Ammon's horn (tissue), 1 donor: ENCODE data around the gene KLHL12.
"Not testable (repeated sequence)": the region's sequence is repeated elsewhere in the genome, so short reads cannot be mapped to it uniquely, and the experiment has no call there.

ENCODE experiments used
- DNase-seq: peaks from one replicate; pipeline ENCODE4 v3.0.0-alpha.2; 2016; ENCODE audit warnings: low spot score

KLHL12 gene

DNA sequence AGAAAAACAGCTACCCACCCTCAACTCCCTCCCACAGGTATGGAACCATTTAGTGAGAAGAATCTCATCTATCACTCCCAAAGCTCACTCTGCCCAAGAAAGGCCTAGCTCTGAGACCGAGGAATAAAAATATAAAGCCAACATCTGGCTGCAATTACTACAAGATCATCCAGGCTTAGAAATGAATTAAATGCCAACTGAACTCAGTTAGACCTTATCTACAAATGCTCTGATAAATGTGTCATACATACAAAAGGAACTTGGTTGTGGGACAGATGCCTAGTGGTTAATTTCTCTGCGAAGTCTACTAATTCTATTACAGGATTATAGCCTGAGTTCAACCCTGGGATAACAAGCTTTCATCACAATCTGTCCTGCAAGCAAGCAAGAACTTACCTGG, 24.4 kb upstream of the KLHL12 start:
- no peak for DNase-seq

DNA sequence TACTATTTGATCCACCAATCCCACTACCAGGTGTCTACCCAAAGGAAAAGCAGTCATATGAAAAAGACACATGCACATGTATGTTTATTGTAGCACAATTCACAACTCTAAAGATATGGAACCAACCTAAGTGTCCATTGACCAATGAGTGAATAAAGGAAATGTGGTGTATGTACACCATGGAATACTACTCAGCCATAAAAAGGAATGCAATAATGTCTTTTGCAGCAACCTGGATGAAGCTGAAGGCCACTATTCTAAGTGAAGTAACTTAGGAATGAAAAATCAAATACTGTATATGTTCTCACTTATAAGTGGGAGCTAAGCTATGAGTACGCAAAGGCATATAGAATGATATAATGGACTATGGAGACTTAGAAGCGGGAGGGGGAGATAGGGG, 18.4 kb upstream of the KLHL12 start:
- no peak for DNase-seq

DNA sequence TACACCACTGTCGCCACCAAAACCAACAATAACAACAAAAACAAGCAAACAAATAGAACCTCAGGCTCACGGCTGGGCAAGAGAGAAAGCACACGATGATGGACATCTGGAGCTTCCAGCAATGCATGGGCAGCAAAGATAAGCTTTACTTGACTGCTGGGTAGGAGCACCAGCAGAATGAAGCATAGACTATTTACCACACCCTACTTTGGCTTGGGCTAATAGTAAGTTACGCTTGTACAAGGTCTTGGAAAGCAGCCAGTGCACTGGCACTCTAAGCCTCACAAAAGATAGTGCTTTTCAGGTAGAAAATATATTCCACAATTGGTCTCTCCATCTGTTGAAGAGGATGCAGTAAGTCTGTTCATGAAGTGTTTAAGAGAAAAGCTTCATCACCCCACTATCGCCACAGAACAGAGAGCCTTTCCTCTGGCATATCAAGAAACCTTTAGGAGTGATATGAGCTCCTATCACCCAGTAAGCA, 17.4 kb upstream of the KLHL12 start:
- DNase-seq = no peak

DNA sequence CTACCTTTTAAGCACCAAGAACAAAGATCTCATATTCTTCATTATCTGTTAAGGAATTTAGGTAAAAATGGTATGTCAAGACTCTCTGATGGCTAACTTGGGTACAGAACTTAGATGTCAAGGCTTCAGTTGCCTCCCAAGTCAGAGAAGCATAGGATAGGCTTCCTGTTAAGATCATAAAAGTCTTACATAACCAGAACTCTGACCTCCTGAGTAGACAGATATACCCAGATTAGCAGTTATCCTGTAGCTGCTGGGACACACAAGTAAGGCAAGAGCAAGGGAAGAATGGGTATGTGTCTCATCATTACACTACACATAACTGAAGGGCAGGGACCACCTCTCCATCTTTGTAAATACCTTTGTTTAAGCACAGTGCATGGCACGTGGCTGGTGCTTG, 15.4 kb upstream of the KLHL12 start:
- no peak for DNase-seq

GRCh38 chr1:202941372-202941771, 14.3 kb upstream of the KLHL12 start:
- no peak for DNase-seq

- DNase-seq = no peak
These were observed 13.5 kb upstream of the KLHL12 start for GRCh38 chr1:202940561-202940960.

GRCh38 chr1:202938287-202938925, 11.4 kb upstream of the KLHL12 start:
- DNase-seq = no peak

DNA sequence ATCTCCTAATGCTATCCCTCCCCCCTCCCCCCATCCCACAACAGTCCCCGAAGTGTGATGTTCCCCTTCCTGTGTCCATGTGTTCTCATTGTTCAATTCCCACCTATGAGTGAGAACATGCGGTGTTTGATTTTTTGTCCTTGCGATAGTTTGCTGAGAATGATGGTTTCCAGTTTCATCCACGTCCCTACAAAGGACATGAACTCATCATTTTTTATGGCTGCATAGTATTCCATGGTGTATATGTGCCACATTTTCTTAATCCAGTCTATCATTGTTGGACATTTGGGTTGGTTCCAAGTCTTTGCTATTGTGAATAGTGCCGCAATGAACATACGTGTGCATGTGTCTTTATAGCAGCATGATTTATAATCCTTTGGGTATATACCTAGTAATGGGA, 9.4 kb upstream of the KLHL12 start:
- not testable (repeated sequence) for DNase-seq

DNA sequence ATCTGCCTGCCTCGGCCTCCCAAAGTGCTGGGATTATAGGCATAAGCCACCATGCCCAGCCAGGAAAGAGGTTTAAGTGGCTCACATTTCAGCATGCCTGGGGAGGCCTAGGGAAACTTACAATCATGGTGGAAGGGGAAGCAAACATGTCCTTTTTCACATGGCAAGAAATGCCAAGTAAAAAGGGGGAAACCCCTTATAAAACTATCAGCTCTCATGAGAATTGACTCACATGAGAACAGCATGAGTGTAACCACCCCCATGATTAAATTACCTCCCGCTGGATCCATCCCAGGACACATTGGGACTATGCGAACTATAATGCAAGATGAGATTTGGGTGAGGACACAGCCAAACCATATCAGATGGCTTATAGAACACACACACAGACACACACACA, 8.8 kb upstream of the KLHL12 start:
- no peak for DNase-seq

GRCh38 chr1:202934755-202935154, 7.7 kb upstream of the KLHL12 start:
- no peak for DNase-seq

GRCh38 chr1:202932476-202932875, 5.4 kb upstream of the KLHL12 start:
- DNase-seq = no peak

- DNase-seq = no peak
These were observed 3.5 kb downstream of the KLHL12 start for GRCh38 chr1:202923533-202923932.

GRCh38 chr1:202919615-202920014, 7.4 kb downstream of the KLHL12 start:
- DNase-seq = no peak

DNA sequence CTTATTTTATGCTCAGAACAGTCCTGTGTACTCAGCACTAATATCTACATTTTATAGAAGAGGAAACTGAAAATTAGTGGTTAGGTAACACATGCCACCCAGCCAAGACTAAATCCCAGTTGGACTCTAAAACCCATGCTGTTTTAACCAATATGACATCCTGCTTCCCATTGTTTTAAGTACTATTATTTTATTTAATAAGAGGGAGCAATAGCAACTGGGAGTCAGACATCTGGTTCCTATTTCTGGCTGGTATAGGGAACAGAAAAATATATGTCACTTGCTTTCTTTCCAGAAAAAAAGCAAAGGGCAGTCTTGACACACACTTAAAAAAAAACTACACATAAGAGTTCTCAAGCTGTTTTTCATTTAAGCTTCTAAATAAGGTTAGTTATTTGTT, 11.9 kb downstream of the KLHL12 start:
- DNase-seq = no peak

- not testable (repeated sequence) for DNase-seq
These were observed 14.6 kb downstream of the KLHL12 start for GRCh38 chr1:202912476-202912875.

DNA sequence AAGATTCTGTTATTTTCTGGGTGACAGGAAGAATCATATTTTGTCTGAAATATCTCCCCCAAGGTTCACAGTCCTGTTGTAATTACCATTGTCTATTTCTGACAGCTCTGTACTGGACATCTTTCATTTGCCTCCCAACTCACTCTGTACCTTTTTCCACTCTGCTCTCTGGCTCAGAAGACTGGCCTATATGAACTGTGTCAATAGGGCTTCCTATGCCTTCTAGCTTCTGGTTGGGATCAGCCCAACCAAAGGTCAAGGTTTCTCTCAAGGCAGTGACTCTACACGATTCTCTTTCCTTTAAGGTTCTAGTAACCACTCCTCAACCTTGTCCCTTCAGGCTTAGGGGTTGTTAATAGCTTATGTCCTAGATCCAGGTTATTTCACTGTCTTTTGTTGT, 17.5 kb downstream of the KLHL12 start:
- no peak for DNase-seq

GRCh38 chr1:202908998-202909397, 18.0 kb downstream of the KLHL12 start:
- no peak for DNase-seq

GRCh38 chr1:202905331-202905730, 21.7 kb downstream of the KLHL12 start:
- no peak for DNase-seq

DNA sequence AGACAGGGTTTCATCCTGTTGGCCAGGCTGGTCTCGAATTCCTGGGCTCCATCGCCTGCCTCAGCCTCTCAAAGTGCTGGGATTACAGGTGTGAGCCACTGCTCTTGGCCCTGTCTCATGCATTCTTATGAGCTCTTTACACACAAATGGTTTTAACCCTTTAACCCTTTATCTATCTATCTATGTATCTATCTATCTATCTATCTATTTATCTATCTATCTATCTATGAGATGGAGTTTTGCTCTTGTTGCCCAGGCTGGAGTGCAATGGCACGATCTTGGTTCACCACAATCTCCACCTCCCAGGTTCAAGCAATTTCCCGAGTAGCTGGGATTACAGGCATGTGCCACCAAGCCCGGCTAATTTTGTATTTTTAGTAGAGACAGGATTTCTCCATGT, 23.2 kb downstream of the KLHL12 start:
- not testable (repeated sequence) for DNase-seq

GRCh38 chr1:202901555-202901954, 25.5 kb downstream of the KLHL12 start:
- DNase-seq = no peak

GRCh38 chr1:202892501-202892900, 34.5 kb downstream of the KLHL12 start:
- DNase-seq = no peak

- no peak for DNase-seq
These were observed 36.6 kb downstream of the KLHL12 start for GRCh38 chr1:202890392-202890791.

DNA sequence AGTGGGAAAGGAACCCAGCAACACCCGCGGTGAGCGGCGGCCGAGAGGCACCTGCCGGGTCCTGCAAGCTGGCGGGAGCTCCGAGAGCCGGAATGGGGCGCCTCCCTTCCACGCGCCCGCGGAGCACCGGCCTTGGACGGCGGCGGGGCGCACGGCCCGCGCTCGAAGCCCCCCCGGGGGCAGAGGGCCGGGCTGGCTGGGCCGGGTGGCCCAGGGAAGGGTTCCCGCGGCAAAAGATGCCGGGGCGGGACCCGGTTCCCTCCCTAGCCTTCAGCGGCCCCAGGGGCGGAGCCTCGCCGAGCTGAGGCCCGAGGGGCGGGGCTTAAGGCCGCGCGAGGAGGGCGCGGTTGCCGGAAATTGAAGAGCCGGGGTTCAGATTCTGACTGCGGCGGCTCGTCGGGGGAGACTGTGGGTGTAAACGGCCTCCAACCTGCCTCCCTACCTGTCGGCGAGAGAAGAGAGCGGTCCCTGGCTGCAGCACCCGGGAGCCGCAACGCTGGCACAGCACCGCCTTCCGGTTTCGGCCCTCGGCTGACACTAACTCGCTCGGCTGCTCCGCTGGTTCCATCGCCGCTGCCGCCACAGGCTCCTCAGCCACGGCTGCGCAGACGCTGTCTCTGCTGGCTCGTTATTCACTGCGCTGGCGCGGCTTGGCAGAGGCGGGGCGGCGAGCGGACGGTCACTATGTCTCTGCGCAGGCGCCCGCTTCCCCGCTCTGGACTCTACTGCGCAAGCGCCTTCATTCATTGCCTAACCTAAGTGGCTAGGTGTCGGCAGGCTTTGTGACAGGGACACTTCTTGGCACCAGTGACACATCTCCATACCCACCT, 38.3 kb downstream of the KLHL12 start, which contains the start of gene RABIF:
TSS of gene RABIF (minus strand) at position 619 of the 830 bp plus-strand sequence. CDS start at position 568, 51 bp downstream.
- peak; percentile 97 for DNase-seq

- no peak for DNase-seq
These were observed 38.9 kb downstream of the KLHL12 start for GRCh38 chr1:202888221-202888530.
